Loucy (cell line): ENCODE measurements around the gene CALML3.

Experiments used
- H2AFZ ChIP-seq: fragments of 200-600 bp; sonication (generic); 2 replicates; pipeline ENCODE4 v1.6.0; 2016; ENCODE audit warnings: antibody characterized with exemption, mild to moderate bottlenecking, low read length, moderate library complexity
- H3F3A ChIP-seq: fragments of 200-600 bp; 2 replicates; pipeline ENCODE4 v1.6.0; 2016; ENCODE audit warnings: antibody characterized with exemption, low read depth, mild to moderate bottlenecking
- H3K27me3 ChIP-seq: fragments of 200-600 bp; sonication (generic); 2 replicates; pipeline ENCODE4 v1.6.1; 2014; ENCODE audit warnings: low read length, mild to moderate bottlenecking; ENCODE audit not compliant: insufficient read depth, poor library complexity, severe bottlenecking
- H3K36me3 ChIP-seq: fragments of 200-600 bp; sonication (generic); 2 replicates; pipeline ENCODE4 v1.6.1; 2016; ENCODE audit warnings: low read length; ENCODE audit not compliant: insufficient read depth
- H3K4me1 ChIP-seq: fragments of 200-600 bp; sonication (generic); 2 replicates; pipeline ENCODE4 v1.5.1; 2014; ENCODE audit warnings: low read length, mild to moderate bottlenecking; ENCODE audit not compliant: insufficient read depth, poor library complexity, severe bottlenecking
- H3K4me2 ChIP-seq: fragments of 200-600 bp; sonication (generic); 2 replicates; pipeline ENCODE4 v1.6.0; 2014; ENCODE audit warnings: antibody characterized with exemption, low read length, low read depth, mild to moderate bottlenecking; ENCODE audit not compliant: poor library complexity, severe bottlenecking
- H3K4me3 ChIP-seq: fragments of 200-600 bp; sonication (generic); 2 replicates; pipeline ENCODE4 v1.5.1; 2014; ENCODE audit warnings: low read length, mild to moderate bottlenecking, mixed read lengths; ENCODE audit not compliant: poor library complexity, severe bottlenecking
- H3K79me2 ChIP-seq: fragments of 200-600 bp; sonication (generic); 2 replicates; pipeline ENCODE4 v1.6.1; 2014; ENCODE audit warnings: low read length; ENCODE audit not compliant: insufficient read depth
- H3K9ac ChIP-seq: fragments of 200-600 bp; sonication (generic); 2 replicates; pipeline ENCODE4 v1.6.0; 2014; ENCODE audit warnings: mild to moderate bottlenecking, low read depth, low read length, moderate library complexity; ENCODE audit not compliant: poor library complexity, severe bottlenecking
- H3K9me2 ChIP-seq: fragments of 200-600 bp; sonication (generic); replicated peaks from 2 replicates; pipeline ENCODE4 v1.6.1; 2016; ENCODE audit warnings: low read depth, low read length, mixed read lengths
- H3K9me3 ChIP-seq: fragments of 200-600 bp; sonication (generic); 2 replicates; pipeline ENCODE4 v1.6.1; 2014; ENCODE audit warnings: mild to moderate bottlenecking, antibody characterized with exemption, low read length, low read depth; ENCODE audit not compliant: insufficient read depth
- H4K20me1 ChIP-seq: fragments of 200-600 bp; sonication (generic); 2 replicates; pipeline ENCODE4 v1.6.0; 2014; ENCODE audit warnings: antibody characterized with exemption, low read length, mild to moderate bottlenecking; ENCODE audit not compliant: insufficient read depth, poor library complexity, severe bottlenecking
- EZH2phosphoT487 ChIP-seq: fragments of 200-600 bp; IDR thresholded peaks from 2 replicates; pipeline ENCODE4 v1.6.1; 2018; ENCODE audit warnings: antibody characterized with exemption, mild to moderate bottlenecking, moderate library complexity, borderline replicate concordance
- TF ChIP-seq, protein P1 (sequence below): fragments of 200-600 bp; sonication (generic); conservative IDR thresholded peaks from 2 replicates; pipeline ENCODE4 v1.5.1; 2014; ENCODE audit warnings: mild to moderate bottlenecking, antibody characterized with exemption, low read length

Gene CALML3

DNA sequence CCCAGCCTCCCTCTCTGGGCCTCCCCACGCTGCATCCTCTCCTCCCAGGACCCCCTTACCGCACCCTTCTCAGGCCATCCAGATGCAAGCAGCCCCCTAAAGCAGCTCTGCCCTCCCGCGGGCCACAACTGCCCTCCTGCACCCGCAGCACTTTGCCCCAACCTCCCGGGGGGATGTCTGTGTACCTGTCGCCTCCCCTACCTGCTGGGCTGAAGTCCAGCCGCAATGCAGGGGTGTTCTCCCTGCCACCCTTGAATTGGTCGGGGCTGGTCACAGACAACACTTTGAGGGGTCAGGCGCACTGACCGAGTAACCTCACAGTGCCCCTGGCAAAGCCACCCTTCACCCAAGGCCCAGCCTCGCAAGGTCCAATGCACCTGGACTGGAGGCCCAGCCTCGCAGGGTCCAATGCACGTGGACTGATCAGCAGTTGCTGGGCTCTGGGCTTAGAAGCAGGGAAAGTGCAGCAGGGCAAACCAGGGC lies 17.1 kb upstream of the CALML3 start:
- Histone ChIP-seq H3K4me2 (no peak overlapping the region), H3K79me2 (no peaks in the 10 kb centered on the region), H3K9me2 (no peaks in the 10 kb centered on the region), H3K36me3 (no peaks in the 10 kb centered on the region), H3F3A (no peaks in the 10 kb centered on the region), H3K9me3 (no peaks in the 10 kb centered on the region), H4K20me1 (no peaks in the 10 kb centered on the region), H3K9ac (no peak overlapping the region), H2AFZ (no peak overlapping the region), H3K4me3 (no peak overlapping the region), H3K4me1 (no peaks in the 10 kb centered on the region), H3K27me3 (no peaks in the 10 kb centered on the region)
- TF ChIP-seq, protein P1, sequence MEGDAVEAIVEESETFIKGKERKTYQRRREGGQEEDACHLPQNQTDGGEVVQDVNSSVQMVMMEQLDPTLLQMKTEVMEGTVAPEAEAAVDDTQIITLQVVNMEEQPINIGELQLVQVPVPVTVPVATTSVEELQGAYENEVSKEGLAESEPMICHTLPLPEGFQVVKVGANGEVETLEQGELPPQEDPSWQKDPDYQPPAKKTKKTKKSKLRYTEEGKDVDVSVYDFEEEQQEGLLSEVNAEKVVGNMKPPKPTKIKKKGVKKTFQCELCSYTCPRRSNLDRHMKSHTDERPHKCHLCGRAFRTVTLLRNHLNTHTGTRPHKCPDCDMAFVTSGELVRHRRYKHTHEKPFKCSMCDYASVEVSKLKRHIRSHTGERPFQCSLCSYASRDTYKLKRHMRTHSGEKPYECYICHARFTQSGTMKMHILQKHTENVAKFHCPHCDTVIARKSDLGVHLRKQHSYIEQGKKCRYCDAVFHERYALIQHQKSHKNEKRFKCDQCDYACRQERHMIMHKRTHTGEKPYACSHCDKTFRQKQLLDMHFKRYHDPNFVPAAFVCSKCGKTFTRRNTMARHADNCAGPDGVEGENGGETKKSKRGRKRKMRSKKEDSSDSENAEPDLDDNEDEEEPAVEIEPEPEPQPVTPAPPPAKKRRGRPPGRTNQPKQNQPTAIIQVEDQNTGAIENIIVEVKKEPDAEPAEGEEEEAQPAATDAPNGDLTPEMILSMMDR = no peak
- no peak for TF ChIP-seq EZH2phosphoT487

GRCh38 chr10:5508161-5508604 lies 16.6 kb upstream of the CALML3 start:
- Histone ChIP-seq H3K9me2 (no peaks in the 10 kb centered on the region), H3K9me3 (no peaks in the 10 kb centered on the region), H4K20me1 (no peaks in the 10 kb centered on the region), H3K4me1 (peaks cover 2% of the 10 kb centered on the region), H3K4me2 (no peak overlapping the region), H3K4me3 (no peak overlapping the region), H3K9ac (no peak overlapping the region), H3F3A (no peaks in the 10 kb centered on the region), H2AFZ (no peak overlapping the region), H3K27me3 (no peaks in the 10 kb centered on the region), H3K79me2 (no peaks in the 10 kb centered on the region), H3K36me3 (no peaks in the 10 kb centered on the region)
- TF ChIP-seq EZH2phosphoT487 = no peak
- TF ChIP-seq, protein P1 = no peak

- Histone ChIP-seq H3K27me3 (no peaks in the 10 kb centered on the region), H3K4me3 (no peak overlapping the region), H3K4me1 (peaks cover 4% of the 10 kb centered on the region), H3K9me3 (no peaks in the 10 kb centered on the region), H3K9ac (no peak overlapping the region), H2AFZ (no peak overlapping the region), H3K36me3 (no peaks in the 10 kb centered on the region), H3K4me2 (no peak overlapping the region), H3F3A (no peaks in the 10 kb centered on the region), H3K9me2 (no peaks in the 10 kb centered on the region), H4K20me1 (no peaks in the 10 kb centered on the region), H3K79me2 (no peaks in the 10 kb centered on the region)
- TF ChIP-seq, protein P1 = no peak
- no peak for TF ChIP-seq EZH2phosphoT487
Measured at GRCh38 chr10:5508786-5509185, 16.0 kb upstream of the CALML3 start.
